Measurements from ENCODE around the gene LUZP1.

Gene LUZP1

DNA sequence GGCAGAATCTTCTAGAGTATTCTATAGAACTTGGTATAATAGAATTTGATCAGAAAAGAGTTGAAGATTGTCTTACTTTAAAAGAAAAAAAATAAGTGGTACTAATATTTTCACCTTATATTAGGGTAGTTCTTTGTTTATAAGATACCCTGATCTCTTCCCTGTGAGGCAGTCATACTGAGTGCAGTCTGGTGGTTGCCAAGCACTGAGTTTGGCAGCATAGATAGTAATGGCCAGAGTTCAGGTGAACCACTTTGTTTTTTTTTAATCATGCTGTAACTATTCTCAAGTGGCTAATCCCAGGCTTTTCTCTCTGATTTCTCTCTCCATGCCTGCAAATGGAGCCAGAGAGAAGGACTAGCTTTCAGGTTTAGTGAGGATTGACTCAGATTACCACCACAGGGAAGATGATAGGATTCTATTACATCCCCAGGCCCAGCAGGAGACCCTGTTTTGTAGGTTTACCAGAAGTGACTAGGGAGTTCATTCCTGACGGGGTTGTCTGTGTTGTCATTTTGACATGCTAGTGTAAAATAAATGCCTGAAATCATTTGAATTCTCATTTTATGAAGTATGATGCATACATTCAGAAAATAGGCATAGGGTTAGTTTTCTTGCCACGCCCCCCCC lies 132.7 kb downstream of the LUZP1 start:
- no peak for TF ChIP-seq MAX (IDR thresholded peaks at IDR 0.05; ENCODE audit: low read depth, low read length)
- TF ChIP-seq MYC (IDR thresholded peaks at IDR 0.05; ENCODE audit: low read depth, low read length), result no peak
- TF ChIP-seq, protein P1, sequence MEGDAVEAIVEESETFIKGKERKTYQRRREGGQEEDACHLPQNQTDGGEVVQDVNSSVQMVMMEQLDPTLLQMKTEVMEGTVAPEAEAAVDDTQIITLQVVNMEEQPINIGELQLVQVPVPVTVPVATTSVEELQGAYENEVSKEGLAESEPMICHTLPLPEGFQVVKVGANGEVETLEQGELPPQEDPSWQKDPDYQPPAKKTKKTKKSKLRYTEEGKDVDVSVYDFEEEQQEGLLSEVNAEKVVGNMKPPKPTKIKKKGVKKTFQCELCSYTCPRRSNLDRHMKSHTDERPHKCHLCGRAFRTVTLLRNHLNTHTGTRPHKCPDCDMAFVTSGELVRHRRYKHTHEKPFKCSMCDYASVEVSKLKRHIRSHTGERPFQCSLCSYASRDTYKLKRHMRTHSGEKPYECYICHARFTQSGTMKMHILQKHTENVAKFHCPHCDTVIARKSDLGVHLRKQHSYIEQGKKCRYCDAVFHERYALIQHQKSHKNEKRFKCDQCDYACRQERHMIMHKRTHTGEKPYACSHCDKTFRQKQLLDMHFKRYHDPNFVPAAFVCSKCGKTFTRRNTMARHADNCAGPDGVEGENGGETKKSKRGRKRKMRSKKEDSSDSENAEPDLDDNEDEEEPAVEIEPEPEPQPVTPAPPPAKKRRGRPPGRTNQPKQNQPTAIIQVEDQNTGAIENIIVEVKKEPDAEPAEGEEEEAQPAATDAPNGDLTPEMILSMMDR (IDR thresholded peaks at IDR 0.05; ENCODE audit: low read depth, low read length), result no peak
- TF ChIP-seq POLR2A (IDR thresholded peaks at IDR 0.05; ENCODE audit: extremely low read depth, insufficient read length), result no peak
- DNase-seq (ENCODE audit: low read depth), result no peak
- no peak overlapping the region for H3K4me3 ChIP-seq (ENCODE audit: low read depth, low read length)

Measured in NB4 (cell line).